HT1080 (cell line): ENCODE results near the gene ZNF280A. TPM values are rescaled to one million over a fixed set of nuclear protein-coding genes. Genes with fewer than 3 reads are reported as not detected.
"Not testable (repeated sequence)": the region's sequence is repeated elsewhere in the genome, so short reads cannot be mapped to it uniquely, and the experiment has no call there.

ENCODE experiments used
- DNase-seq: peaks from one replicate; pipeline ENCODE4 v3.0.0-alpha.2; 2015; ENCODE audit warnings: low read depth
- total RNA-seq: library from RNA; depleted of rRNA; stranded (reverse); fragments of >200 nt; shearing (Covaris generic); gene quantifications from 2 replicates; pipeline ENCODE4 v1.2.3, GENCODE V29; 2014

The ZNF280A gene
- total RNA-seq, 1 experiment from 2014 or later, result 2.6 TPM

DNA sequence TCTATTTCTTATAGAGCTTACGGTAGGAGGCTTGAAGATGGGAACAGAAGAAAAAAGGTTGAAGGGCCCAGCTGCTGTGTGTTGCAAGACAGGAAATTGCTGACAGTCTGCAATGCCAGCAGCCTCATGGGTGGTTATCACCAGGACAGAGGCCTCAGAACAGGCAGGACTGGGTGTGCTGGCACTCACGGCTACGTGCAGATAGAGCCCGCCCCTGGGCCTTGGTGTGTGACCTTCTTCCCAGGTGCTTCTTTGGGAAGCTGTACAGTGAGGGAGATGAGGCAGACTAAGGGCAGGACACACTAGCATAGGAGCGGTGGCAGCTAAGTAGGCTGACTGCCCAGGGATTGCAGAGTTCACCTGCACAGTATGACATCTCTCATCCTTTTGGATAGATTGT, 26.4 kb upstream of the ZNF280A start:
- peak; percentile 31 for DNase-seq

DNA sequence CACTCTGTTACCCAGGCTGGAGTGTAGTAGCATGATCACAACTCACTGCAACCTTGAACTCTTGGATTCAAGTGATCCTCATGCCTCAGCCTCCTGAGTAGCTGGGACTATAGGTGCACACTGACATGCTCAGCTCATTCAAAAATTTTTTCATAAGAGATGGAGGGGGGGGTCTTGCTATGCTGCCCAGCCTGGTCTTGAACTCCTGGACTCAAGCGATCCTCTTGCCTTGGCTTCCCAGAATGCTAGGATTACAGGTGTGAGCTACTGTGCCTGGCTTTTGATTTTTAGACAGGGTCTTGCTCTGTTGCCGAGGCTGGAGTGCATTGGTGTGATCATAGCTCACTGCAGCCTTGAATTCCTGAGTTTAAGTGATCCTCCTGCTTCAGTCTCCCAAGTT, 25.0 kb upstream of the ZNF280A start:
- no peak for DNase-seq

DNA sequence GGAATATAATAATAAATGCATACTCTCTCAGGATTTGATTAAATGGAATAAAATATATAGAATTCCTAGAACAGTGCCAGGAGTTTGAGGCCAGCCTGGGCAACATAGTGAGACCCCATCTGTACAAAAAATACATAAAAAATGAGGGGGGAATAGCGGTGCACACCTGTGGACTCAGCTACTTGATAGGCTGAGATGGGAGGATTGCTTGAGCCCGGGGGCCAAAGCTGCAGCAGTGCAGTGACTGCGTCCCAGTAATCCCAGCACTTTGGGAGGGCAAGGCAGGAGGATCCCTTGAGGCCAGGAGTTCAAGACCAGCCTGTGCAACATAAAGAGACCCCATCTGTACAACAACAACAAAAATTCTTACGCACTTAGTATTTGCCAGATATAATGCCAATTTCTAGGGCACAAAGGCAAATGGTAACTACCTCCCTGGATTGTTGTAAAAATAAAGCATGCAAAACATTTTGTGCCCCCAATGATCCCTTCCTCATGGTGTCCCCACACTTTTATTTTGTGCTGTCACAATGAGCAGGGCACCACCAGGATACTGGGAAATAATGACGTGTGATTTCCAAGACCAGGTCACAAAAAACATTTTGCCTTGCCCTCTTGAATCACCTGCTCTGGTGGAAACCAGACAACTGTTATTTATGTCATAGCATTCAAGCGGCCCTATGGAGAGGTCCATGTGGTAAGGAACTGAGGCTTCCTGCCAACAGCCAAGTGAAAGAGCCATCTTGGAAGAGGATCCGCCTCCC, 18.3 kb upstream of the ZNF280A start:
- DNase-seq, result no peak

DNA sequence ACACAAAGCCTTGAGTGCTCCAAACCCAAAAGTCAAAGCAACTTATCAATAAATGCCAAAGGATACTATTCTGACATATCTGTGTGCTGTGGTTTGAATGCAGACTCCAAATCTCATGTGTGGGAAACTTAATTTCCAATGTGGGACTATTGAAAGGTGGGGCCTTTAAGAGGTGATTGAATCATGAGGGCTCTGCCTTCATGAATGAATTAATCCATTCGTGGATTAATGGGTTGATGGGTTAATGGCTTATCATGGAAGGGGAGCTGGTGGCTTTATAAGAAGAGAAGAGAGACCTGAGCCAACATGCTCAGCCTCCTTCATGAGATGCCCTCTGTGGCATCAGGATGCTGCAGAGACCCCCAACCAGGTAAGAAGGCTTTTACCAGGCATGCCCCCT, 16.8 kb upstream of the ZNF280A start:
- no peak for DNase-seq

DNA sequence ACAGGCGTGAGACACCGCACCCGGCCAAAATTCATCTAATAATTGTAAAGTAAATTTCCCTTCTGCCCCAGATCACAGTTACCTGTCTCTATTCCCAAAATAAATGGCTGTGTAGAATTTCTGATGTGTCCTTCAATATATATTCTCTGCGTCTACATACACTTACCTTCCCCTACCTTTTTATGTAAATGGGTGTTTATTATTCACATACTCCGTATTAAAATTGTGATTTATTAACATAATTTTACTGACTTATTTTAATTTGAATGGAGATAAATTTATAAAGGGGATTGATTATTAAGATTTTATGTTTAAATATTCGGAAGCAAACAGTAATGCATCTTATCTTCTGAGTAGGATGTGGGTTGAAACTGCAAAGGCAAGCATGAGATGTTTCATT, 16.4 kb upstream of the ZNF280A start:
- no peak for DNase-seq

DNA sequence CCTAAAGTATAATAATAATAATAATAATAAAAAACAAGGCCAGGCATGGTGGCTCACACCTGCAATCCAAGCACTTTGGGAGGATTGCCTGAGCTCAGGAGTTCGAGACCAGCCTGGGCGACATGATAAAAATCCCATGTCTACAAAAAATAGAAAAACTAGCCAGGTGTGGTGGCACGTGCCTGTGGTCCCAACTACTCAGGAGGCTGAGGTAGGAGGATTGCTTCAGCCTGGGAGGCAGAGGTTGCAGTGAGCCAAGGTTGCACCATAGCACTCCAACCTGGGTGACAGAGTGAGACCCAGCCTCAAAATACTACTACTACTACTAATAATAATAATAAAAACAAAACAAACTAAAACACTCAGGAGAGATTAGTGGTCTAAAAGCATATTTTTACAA, 15.6 kb upstream of the ZNF280A start:
- DNase-seq, result no peak

GRCh38 chr22:22534604-22535415, 14.7 kb upstream of the ZNF280A start:
- no peak for DNase-seq

- DNase-seq, result no peak
Measured at GRCh38 chr22:22533863-22534262, 13.8 kb upstream of the ZNF280A start.

GRCh38 chr22:22533417-22533816, 13.3 kb upstream of the ZNF280A start:
- no peak for DNase-seq

- DNase-seq, result not testable (repeated sequence)
Measured at GRCh38 chr22:22532547-22533071, 12.5 kb upstream of the ZNF280A start.

GRCh38 chr22:22531770-22532546, 11.9 kb upstream of the ZNF280A start:
- no peak for DNase-seq

DNA sequence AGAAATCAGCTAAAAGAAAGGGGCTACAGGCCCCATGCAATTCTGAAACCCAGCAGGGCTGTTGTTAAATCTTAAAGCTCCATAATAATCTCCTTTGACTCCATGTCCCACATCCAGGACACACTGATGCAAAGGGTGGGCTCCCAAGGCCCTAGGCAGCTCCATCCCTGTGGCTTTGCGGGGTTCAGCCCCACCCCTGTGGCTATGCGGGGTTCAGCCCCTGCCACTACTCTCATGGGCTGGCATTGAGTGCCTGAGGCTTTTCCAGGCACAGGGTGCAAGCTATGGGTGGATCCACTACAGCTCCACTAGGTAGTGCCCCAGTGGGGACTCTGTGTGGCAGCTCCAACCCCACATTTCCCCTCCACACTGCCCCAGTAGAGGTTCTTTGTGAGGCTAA, 8.7 kb upstream of the ZNF280A start:
- DNase-seq, result no peak

DNA sequence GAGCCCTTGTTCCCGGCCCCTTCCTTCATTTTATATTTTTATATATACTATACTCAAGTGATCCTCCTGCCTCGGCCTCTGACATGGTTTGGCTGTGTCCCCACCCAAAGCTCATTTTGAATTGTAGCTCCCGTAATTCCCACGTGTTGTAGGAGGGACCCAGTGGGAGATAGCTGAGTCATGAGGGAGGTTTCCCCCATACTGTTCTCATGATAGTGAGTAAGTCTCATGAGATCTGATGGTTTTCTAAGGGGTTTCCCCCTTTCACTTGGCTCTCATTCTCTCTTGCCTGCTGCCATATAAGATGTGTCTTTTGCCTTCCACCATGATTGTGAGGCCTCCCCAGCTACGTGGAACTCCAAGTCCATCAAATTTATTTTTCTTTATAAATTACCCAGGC, 7.2 kb upstream of the ZNF280A start:
- peak; percentile 36 for DNase-seq

GRCh38 chr22:22526125-22526912, 6.2 kb upstream of the ZNF280A start:
- no peak for DNase-seq

- no peak for DNase-seq
Measured at GRCh38 chr22:22523494-22523893, 3.4 kb upstream of the ZNF280A start.

- DNase-seq, result no peak
Measured at GRCh38 chr22:22521631-22522030, 1.6 kb upstream of the ZNF280A start.

- DNase-seq, result peak; percentile 63
Measured at GRCh38 chr22:22520667-22521602, 865 bp upstream of the ZNF280A start.

GRCh38 chr22:22519591-22519990, 479 bp downstream of the ZNF280A start:
- DNase-seq, result peak; percentile 3

DNA sequence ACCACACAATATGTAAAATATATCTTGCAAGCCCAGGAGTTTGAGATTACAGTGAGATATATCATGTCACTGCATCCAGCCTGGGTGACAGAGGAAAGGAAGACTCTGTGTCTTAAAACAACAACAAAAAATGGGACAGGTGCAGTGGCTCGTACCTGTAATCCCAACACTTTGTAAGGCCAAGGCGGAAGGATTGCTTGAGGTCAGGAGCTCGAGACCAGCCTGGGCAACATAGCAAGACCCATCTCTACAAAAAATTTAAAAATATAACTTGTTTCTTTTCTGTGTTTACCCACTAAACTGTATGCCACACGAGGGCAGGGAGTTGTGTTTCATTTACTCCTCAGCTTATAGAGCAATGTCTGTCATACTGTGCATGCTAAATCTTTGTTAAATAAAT, 3.1 kb downstream of the ZNF280A start:
- DNase-seq, result no peak

DNA sequence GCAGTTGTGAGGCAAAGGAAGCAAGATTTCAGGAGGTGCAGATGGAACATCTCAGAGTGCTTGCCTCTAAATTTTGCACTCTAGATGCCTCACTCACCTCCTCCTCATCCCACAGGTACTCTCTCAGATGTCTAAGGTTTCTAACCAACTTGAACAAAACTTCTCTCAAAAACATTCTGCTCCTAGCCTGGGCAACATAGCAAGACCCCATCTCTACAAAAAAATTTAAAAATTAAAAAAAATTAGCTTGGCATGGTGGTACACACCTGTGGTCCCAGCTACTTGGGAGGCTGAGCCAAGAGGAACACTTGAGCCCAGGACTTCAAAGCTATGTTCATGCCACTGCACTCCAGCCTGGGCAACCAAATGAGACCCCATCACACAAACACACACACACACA, 4.2 kb downstream of the ZNF280A start:
- no peak for DNase-seq
